Nephron (organoid): Measurements from ENCODE around the gene SPRY4.

Experiments used
- H3K27ac Mint-ChIP-seq, 3 experiments: 2 replicates each; pipeline ENCODE4 v1.8.0; 2020; ENCODE audit warnings: mixed read lengths in 3 of 3, mild to moderate bottlenecking in 2 of 3, moderate library complexity in 1 of 3
- H3K27me3 Mint-ChIP-seq: 2 replicates; pipeline ENCODE4 v1.8.0; 2021; ENCODE audit warnings: low read depth, mild to moderate bottlenecking, moderate library complexity, mixed read lengths
- H3K36me3 Mint-ChIP-seq: 2 replicates; pipeline ENCODE4 v1.8.0; 2020; ENCODE audit warnings: low read depth, mixed read lengths
- H3K4me1 Mint-ChIP-seq: 2 replicates; pipeline ENCODE4 v1.8.0; 2020; ENCODE audit warnings: mixed read lengths
- H3K4me3 Mint-ChIP-seq, 3 experiments: 2 replicates each; pipeline ENCODE4 v1.8.0; 2020; ENCODE audit warnings: mild to moderate bottlenecking in 3 of 3, mixed read lengths in 3 of 3, moderate library complexity in 2 of 3
- H3K9me3 Mint-ChIP-seq: 2 replicates; pipeline ENCODE4 v1.8.0; 2020; ENCODE audit warnings: mixed read lengths
- TF ChIP-seq, protein P1 (sequence below), 3 experiments: fragments of 200-600 bp; sonication (generic); IDR thresholded peaks; one replicate each; pipeline ENCODE4 v1.5.0; 2021; ENCODE audit warnings: antibody characterized with exemption in 3 of 3; ENCODE audit not compliant: unreplicated experiment in 3 of 3

SPRY4 gene

GRCh38 chr5:142316051-142316450 is 8.8 kb downstream of the SPRY4 start:
- peak overlapping the region; percentile 70 to 85 (median 71) for H3K27ac Mint-ChIP-seq
- peaks cover 25% of the 10 kb centered on the region for H3K36me3 Mint-ChIP-seq
- TF ChIP-seq, protein P1, sequence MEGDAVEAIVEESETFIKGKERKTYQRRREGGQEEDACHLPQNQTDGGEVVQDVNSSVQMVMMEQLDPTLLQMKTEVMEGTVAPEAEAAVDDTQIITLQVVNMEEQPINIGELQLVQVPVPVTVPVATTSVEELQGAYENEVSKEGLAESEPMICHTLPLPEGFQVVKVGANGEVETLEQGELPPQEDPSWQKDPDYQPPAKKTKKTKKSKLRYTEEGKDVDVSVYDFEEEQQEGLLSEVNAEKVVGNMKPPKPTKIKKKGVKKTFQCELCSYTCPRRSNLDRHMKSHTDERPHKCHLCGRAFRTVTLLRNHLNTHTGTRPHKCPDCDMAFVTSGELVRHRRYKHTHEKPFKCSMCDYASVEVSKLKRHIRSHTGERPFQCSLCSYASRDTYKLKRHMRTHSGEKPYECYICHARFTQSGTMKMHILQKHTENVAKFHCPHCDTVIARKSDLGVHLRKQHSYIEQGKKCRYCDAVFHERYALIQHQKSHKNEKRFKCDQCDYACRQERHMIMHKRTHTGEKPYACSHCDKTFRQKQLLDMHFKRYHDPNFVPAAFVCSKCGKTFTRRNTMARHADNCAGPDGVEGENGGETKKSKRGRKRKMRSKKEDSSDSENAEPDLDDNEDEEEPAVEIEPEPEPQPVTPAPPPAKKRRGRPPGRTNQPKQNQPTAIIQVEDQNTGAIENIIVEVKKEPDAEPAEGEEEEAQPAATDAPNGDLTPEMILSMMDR (IDR thresholded peaks at IDR 0.05; ENCODE audit: unreplicated experiment in 3 of 3), result no peak
- H3K4me1 Mint-ChIP-seq, result peaks cover 91% of the 10 kb centered on the region
- H3K4me3 Mint-ChIP-seq, result peak overlapping the region; percentile 2 to 57 (median 31)
- peaks cover 11% of the 10 kb centered on the region for H3K27me3 Mint-ChIP-seq
- H3K9me3 Mint-ChIP-seq, result no peaks in the 10 kb centered on the region

DNA sequence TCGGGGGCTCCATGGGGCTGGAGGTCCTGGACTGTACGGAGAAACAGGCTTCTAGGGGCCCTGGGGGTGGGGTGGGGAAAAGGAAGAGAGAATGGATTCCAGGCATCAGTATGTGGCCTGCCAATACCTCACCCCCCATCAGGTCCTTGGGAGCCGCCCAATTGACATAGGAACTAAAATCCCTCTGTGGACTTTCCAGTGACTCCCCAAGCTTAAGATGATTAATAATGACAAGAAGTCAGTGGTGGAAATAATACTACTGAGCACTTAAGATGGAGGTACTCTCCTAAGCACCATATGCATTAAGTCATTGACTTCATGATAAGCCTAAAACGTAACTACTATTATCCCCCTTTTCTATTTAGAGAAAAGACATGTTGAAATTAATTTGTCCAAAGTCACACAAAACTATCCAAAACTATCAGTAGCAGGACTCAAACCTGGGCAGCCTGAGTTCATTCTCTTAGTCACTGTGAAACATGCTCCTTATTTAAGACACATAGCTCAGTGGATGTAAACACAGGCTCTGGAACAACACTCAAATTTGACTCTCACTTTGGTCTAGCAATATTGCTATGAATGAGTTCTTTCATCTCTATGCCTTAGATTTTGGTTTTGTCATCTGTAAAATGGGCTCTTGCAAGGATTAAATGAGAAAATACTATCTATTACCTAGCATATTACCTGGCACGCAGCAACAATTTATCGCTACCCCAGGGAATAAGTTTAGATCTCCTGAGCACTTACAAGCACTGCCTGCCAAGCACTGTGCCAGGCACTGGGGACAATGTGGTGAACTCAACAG is 9.5 kb downstream of the SPRY4 start:
- TF ChIP-seq, protein P1 (IDR thresholded peaks at IDR 0.05; ENCODE audit: unreplicated experiment in 3 of 3), result no peak
- Mint-ChIP-seq H3K36me3 (peaks cover 32% of the 10 kb centered on the region), H3K4me1 (peaks cover 91% of the 10 kb centered on the region)

GRCh38 chr5:142314606-142315005 is 10.2 kb downstream of the SPRY4 start:
- H3K27me3 Mint-ChIP-seq, result peaks cover 11% of the 10 kb centered on the region
- no peak overlapping the region for H3K4me3 Mint-ChIP-seq
- H3K27ac Mint-ChIP-seq, result no peak overlapping the region
- no peaks in the 10 kb centered on the region for H3K9me3 Mint-ChIP-seq
- H3K4me1 Mint-ChIP-seq, result peaks cover 91% of the 10 kb centered on the region
- TF ChIP-seq, protein P1 (IDR thresholded peaks at IDR 0.05; ENCODE audit: unreplicated experiment in 3 of 3), result no peak
- H3K36me3 Mint-ChIP-seq, result peaks cover 35% of the 10 kb centered on the region

More for the DNA sequence above, 9.5 kb downstream of the SPRY4 start:
- peak overlapping the region in 2 of 3 experiments; percentile 70 to 85 for H3K27ac Mint-ChIP-seq
- H3K27me3 Mint-ChIP-seq, result peaks cover 11% of the 10 kb centered on the region
- no peak overlapping the region for H3K4me3 Mint-ChIP-seq
- no peaks in the 10 kb centered on the region for H3K9me3 Mint-ChIP-seq

DNA sequence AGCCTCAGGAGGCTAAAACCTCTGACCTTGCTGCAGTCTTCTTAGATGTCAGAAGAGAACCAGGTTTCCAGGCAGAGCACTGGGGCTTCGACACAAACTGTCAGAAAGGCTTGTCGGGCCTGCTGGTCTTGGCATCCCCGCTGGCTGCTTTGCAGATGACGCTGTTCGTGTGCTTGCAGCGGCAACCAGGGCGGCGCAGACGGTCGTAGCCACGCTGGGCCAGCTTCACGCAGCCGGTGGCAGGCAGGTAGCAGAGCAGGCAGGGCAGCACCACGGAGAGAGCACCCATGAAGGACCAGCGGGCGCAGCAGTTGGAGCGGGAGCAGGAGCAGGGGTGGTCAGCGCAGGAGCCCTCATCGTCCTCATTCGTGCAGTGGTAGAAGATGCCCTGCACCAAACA is 10.7 kb downstream of the SPRY4 start:
- peaks cover 88% of the 10 kb centered on the region for H3K4me1 Mint-ChIP-seq
- TF ChIP-seq, protein P1 (IDR thresholded peaks at IDR 0.05; ENCODE audit: unreplicated experiment in 3 of 3), result no peak
- peaks cover 39% of the 10 kb centered on the region for H3K36me3 Mint-ChIP-seq
- H3K27ac Mint-ChIP-seq, result no peak overlapping the region
- H3K27me3 Mint-ChIP-seq, result peaks cover 9% of the 10 kb centered on the region
- no peak overlapping the region for H3K4me3 Mint-ChIP-seq
- H3K9me3 Mint-ChIP-seq, result no peaks in the 10 kb centered on the region

- Mint-ChIP-seq H3K9me3 (no peaks in the 10 kb centered on the region), H3K36me3 (peaks cover 39% of the 10 kb centered on the region), H3K4me3 (no peak overlapping the region), H3K27me3 (peaks cover 9% of the 10 kb centered on the region), H3K4me1 (peaks cover 84% of the 10 kb centered on the region), H3K27ac (no peak overlapping the region)
- TF ChIP-seq, protein P1 (IDR thresholded peaks at IDR 0.05; ENCODE audit: unreplicated experiment in 3 of 3), result no peak
Observed at GRCh38 chr5:142313682-142314081, 11.1 kb downstream of the SPRY4 start.

GRCh38 chr5:142313275-142313674 is 11.5 kb downstream of the SPRY4 start:
- peak overlapping the region in 2 of 3 experiments; percentile 33 to 65 for H3K27ac Mint-ChIP-seq
- peaks cover 39% of the 10 kb centered on the region for H3K36me3 Mint-ChIP-seq
- H3K4me1 Mint-ChIP-seq, result peaks cover 80% of the 10 kb centered on the region
- no peaks in the 10 kb centered on the region for H3K9me3 Mint-ChIP-seq
- TF ChIP-seq, protein P1 (IDR thresholded peaks at IDR 0.05; ENCODE audit: unreplicated experiment in 3 of 3), result no peak
- H3K27me3 Mint-ChIP-seq, result peaks cover 9% of the 10 kb centered on the region
- H3K4me3 Mint-ChIP-seq, result no peak overlapping the region
